ENCODE data around the gene KCNIP4. TPM values are rescaled to one million over a fixed set of nuclear protein-coding genes. Genes with fewer than 3 reads are reported as not detected.
"Not testable (repeated sequence)": the region's sequence is repeated elsewhere in the genome, so short reads cannot be mapped to it uniquely, and the experiment has no call there.

Gene KCNIP4
- total and polyA plus RNA-seq, 2 experiments from 2014 or later: 0.65 TPM; not detected in 1

DNA sequence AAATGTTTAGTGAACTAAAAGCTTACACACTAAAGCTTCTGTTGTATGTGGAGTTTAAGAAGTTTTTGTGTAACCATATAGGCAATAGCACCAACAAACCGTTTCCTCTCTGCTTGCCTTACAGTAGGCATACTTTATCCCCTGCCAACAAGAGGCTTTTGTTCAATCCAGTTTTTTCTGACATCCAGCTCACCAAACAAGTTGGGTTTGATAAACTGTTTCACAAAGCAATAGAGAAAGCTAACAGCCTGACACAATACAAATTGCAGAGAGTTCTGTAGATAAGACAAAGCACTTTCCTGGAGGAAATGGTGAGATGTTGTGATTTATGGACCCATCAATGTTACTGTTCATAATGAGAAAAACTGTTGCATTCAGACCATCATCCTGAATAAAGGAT, 1194.5 kb downstream of the KCNIP4 start:
- no peaks in the 10 kb centered on the region for H3K27me3 ChIP-seq (replicated peaks; ENCODE audit: insufficient read depth)
- in situ Hi-C loops (cut with MboI): loop anchor here (25.0 kb wide), 2 partner anchors 383 to 1008 kb away; no protein-coding TSS in a partner anchor

DNA sequence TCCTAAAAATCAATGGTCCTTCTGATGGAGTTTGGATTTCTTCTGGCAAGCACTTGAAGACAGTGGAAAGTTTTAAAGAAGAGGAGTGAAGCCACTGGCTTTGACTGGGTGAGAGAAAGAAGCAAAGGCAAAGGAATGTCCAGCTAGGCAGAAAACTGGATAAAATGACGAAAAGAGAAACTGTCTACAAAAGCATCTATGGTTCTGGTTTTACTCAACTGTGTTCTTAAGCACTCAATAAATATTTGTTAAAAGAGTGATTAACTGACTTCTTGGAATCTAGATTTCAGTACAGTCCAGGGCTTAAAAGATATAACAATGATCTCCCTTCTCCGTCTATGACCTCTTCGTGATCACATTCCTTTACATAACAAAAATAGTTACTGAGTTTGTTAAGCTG, 1195.9 kb downstream of the KCNIP4 start:
- in situ Hi-C loops (cut with MboI): loop anchor here (25.0 kb wide), 2 partner anchors 385 to 1010 kb away; no protein-coding TSS in a partner anchor
- H3K27ac ChIP-seq: no peak overlapping the region
- H3K4me3 ChIP-seq: no peak overlapping the region

More for the DNA sequence above, 1194.5 kb downstream of the KCNIP4 start:
- no peaks in the 10 kb centered on the region for H3K9me3 ChIP-seq (ENCODE audit: low read depth)
- no peaks in the 10 kb centered on the region for H3K4me1 ChIP-seq (ENCODE audit: insufficient read depth)
- WGBS, 2 experiments (ENCODE audit: low coverage in 1 of 2, low lambda C conversion rate in 2 of 2, missing lambda C conversion rate in 2 of 2): 88 to 91% methylated on average over 1 of the region's 1 CpG
- H3K79me2 ChIP-seq (ENCODE audit: insufficient read depth): no peaks in the 10 kb centered on the region
- no peaks in the 10 kb centered on the region for H3F3A ChIP-seq (ENCODE audit: insufficient read depth)
- H2AFZ ChIP-seq: no peak overlapping the region
- no peak overlapping the region for H3K4me2 ChIP-seq (ENCODE audit: unreplicated experiment)
- no peak for DNase-seq
- no peak for TF ChIP-seq EZH2 (IDR thresholded peaks at IDR 0.05; ENCODE audit: insufficient read depth, poor library complexity, severe bottlenecking)
- TF ChIP-seq EZH2phosphoT487 (IDR thresholded peaks at IDR 0.05; ENCODE audit: insufficient read depth, low read depth): no peak
- H3K9me2 ChIP-seq (ENCODE audit: insufficient read depth): no peaks in the 10 kb centered on the region
- no peaks in the 10 kb centered on the region for H4K20me1 ChIP-seq (ENCODE audit: insufficient read depth)
- no peak overlapping the region for H3K27ac ChIP-seq
- H3K36me3 ChIP-seq (ENCODE audit: low read depth): no peaks in the 10 kb centered on the region
- no peak overlapping the region for H3K9ac ChIP-seq
- H3K4me3 ChIP-seq: no peak overlapping the region

DNA sequence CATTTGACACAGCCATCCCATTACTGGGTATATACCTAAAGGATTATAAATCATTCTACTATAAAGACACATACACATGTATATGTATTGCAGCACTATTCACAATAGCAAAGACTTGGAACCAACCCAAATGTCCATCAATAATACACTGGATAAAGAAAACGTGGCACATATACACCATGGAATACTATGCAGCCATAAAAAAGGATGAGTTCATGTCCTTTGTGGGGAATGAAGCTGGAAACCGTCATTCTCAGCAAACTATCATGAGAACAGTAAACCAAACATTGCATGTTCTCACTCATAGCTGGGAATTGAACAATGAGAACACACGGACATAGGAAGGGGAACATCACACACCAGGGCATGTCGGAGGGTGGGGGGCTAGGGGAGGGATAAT, 1202.6 kb downstream of the KCNIP4 start:
- H3K9me3 ChIP-seq (ENCODE audit: low read depth); H3K4me3 ChIP-seq; H3K9ac ChIP-seq; H3K27ac ChIP-seq; H3K79me2 ChIP-seq (ENCODE audit: insufficient read depth); H3K4me2 ChIP-seq (ENCODE audit: unreplicated experiment); H4K20me1 ChIP-seq (ENCODE audit: insufficient read depth); H2AFZ ChIP-seq; H3K27me3 ChIP-seq (replicated peaks; ENCODE audit: insufficient read depth); H3F3A ChIP-seq (ENCODE audit: insufficient read depth); in situ Hi-C loops (cut with MboI); H3K9me2 ChIP-seq (ENCODE audit: insufficient read depth); DNase-seq; H3K36me3 ChIP-seq (ENCODE audit: low read depth); H3K4me1 ChIP-seq (ENCODE audit: insufficient read depth): not testable (repeated sequence)
- WGBS, 2 experiments (ENCODE audit: low coverage in 1 of 2, low lambda C conversion rate in 2 of 2, missing lambda C conversion rate in 2 of 2): 97 to 99% methylated on average over 4 of the region's 4 CpGs

More for the DNA sequence above, 1195.9 kb downstream of the KCNIP4 start:
- Histone ChIP-seq H3K79me2 (ENCODE audit: insufficient read depth) (no peaks in the 10 kb centered on the region), H3K27me3 (replicated peaks; ENCODE audit: insufficient read depth) (no peaks in the 10 kb centered on the region), H3K9ac (no peak overlapping the region), H3K36me3 (ENCODE audit: low read depth) (no peaks in the 10 kb centered on the region), H3K9me3 (ENCODE audit: low read depth) (no peaks in the 10 kb centered on the region), H2AFZ (no peak overlapping the region), H3K9me2 (ENCODE audit: insufficient read depth) (no peaks in the 10 kb centered on the region), H3K4me2 (ENCODE audit: unreplicated experiment) (no peak overlapping the region), H3K4me1 (ENCODE audit: insufficient read depth) (no peaks in the 10 kb centered on the region), H3F3A (ENCODE audit: insufficient read depth) (no peaks in the 10 kb centered on the region), H4K20me1 (ENCODE audit: insufficient read depth) (no peaks in the 10 kb centered on the region)
- no peak for DNase-seq
- TF ChIP-seq EZH2 (IDR thresholded peaks at IDR 0.05; ENCODE audit: insufficient read depth, poor library complexity, severe bottlenecking): no peak
- no peak for TF ChIP-seq EZH2phosphoT487 (IDR thresholded peaks at IDR 0.05; ENCODE audit: insufficient read depth, low read depth)
- WGBS, 2 experiments (ENCODE audit: low coverage in 1 of 2, low lambda C conversion rate in 2 of 2, missing lambda C conversion rate in 2 of 2): 98 to 99% methylated on average over 3 of the region's 3 CpGs

DNA sequence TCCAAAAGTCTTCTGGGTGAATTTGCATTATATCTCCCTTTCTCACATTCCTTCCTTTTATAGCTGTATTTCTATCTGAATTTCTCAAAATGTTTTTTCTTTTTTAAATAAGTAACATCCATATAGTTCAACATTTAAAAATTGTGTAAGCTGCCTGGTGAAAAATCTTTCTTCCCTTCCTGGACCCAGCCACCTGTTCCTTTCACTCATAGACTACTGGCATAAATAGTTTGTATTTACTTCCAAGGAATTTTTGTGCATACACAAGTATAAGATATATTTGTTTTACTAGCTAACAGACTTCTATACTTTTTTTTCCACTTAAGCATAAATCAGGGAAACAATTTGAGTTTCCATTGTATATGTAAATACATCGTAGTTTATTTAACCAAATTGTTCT, 1212.6 kb downstream of the KCNIP4 start:
- TF ChIP-seq EZH2 (IDR thresholded peaks at IDR 0.05; ENCODE audit: insufficient read depth, poor library complexity, severe bottlenecking) (no peak), EZH2phosphoT487 (IDR thresholded peaks at IDR 0.05; ENCODE audit: insufficient read depth, low read depth) (no peak)
- H3K27ac ChIP-seq: no peak overlapping the region
- H3K4me3 ChIP-seq: no peak overlapping the region
- in situ Hi-C loops (cut with MboI): no loop called here
- no peak overlapping the region for H3K9ac ChIP-seq
- no peaks in the 10 kb centered on the region for H3K27me3 ChIP-seq (replicated peaks; ENCODE audit: insufficient read depth)
- DNase-seq: no peak
- no peaks in the 10 kb centered on the region for H4K20me1 ChIP-seq (ENCODE audit: insufficient read depth)
- H2AFZ ChIP-seq: no peak overlapping the region
- H3K9me2 ChIP-seq (ENCODE audit: insufficient read depth): no peaks in the 10 kb centered on the region
- no peaks in the 10 kb centered on the region for H3K9me3 ChIP-seq (ENCODE audit: low read depth)
- 100% methylated on average over 1 of the region's 1 CpG for WGBS, 2 experiments (ENCODE audit: low coverage in 1 of 2, low lambda C conversion rate in 2 of 2, missing lambda C conversion rate in 2 of 2)
- peaks cover 7% of the 10 kb centered on the region; the same call in 1 of the 2 replicates for H3K36me3 ChIP-seq (ENCODE audit: low read depth)
- no peaks in the 10 kb centered on the region for H3F3A ChIP-seq (ENCODE audit: insufficient read depth)
- no peaks in the 10 kb centered on the region for H3K79me2 ChIP-seq (ENCODE audit: insufficient read depth)
- H3K4me2 ChIP-seq (ENCODE audit: unreplicated experiment): no peak overlapping the region
- no peaks in the 10 kb centered on the region for H3K4me1 ChIP-seq (ENCODE audit: insufficient read depth)

GRCh38 chr4:20724915-20725314, 1223.7 kb downstream of the KCNIP4 start:
- in situ Hi-C loops (cut with MboI): no loop called here
- TF ChIP-seq EZH2 (IDR thresholded peaks at IDR 0.05; ENCODE audit: insufficient read depth, poor library complexity, severe bottlenecking): no peak

More at GRCh38 chr4:20724915-20725314, 1223.7 kb downstream of the KCNIP4 start:
- H3F3A ChIP-seq (ENCODE audit: insufficient read depth): no peaks in the 10 kb centered on the region
- no peak overlapping the region for H3K9ac ChIP-seq
- no peak overlapping the region for H3K27ac ChIP-seq
- H3K9me3 ChIP-seq (ENCODE audit: low read depth): no peaks in the 10 kb centered on the region
- 95 to 100% methylated on average over 6 of the region's 6 CpGs for WGBS, 2 experiments (ENCODE audit: low coverage in 1 of 2, low lambda C conversion rate in 2 of 2, missing lambda C conversion rate in 2 of 2)
- no peaks in the 10 kb centered on the region for H3K79me2 ChIP-seq (ENCODE audit: insufficient read depth)
- H3K9me2 ChIP-seq (ENCODE audit: insufficient read depth): no peaks in the 10 kb centered on the region
- H3K4me3 ChIP-seq: no peak overlapping the region
- no peak for DNase-seq
- no peak overlapping the region for H2AFZ ChIP-seq
- H3K4me1 ChIP-seq (ENCODE audit: insufficient read depth): peaks cover 5% of the 10 kb centered on the region; the same call in 1 of the 2 replicates
- no peak overlapping the region for H3K4me2 ChIP-seq (ENCODE audit: unreplicated experiment)
- no peaks in the 10 kb centered on the region for H3K27me3 ChIP-seq (replicated peaks; ENCODE audit: insufficient read depth)
- H4K20me1 ChIP-seq (ENCODE audit: insufficient read depth): no peaks in the 10 kb centered on the region
- H3K36me3 ChIP-seq (ENCODE audit: low read depth): peaks cover 31% of the 10 kb centered on the region

Measured in GM23248 (cell line).